Hepatocyte (in vitro differentiated cells): ENCODE measurements around the gene RECK. TPM values are rescaled to one million over a fixed set of nuclear protein-coding genes. Genes with fewer than 3 reads are reported as not detected.
"Not testable (repeated sequence)": the region's sequence is repeated elsewhere in the genome, so short reads cannot be mapped to it uniquely, and the experiment has no call there.

Experiments used
- DNase-seq: peaks from one replicate; pipeline ENCODE4 v3.0.0-alpha.2; 2016; ENCODE audit warnings: low spot score
- H2AFZ ChIP-seq: fragments of 200-600 bp; sonication (generic); 2 replicates; pipeline ENCODE4 v1.6.0; 2016; ENCODE audit warnings: antibody characterized with exemption, mild to moderate bottlenecking
- H3K27ac ChIP-seq: fragments of 200-600 bp; sonication (generic); 2 replicates; pipeline ENCODE4 v1.5.1; 2016; ENCODE audit warnings: mild to moderate bottlenecking
- H3K27me3 ChIP-seq: fragments of 200-600 bp; sonication (generic); 2 replicates; pipeline ENCODE4 v1.6.1; 2016
- H3K36me3 ChIP-seq: fragments of 200-600 bp; sonication (generic); replicated peaks from 2 replicates; pipeline ENCODE4 v1.5.1; 2016; ENCODE audit warnings: low read depth; ENCODE audit not compliant: insufficient read depth
- H3K4me1 ChIP-seq: fragments of 200-600 bp; sonication (generic); 2 replicates; pipeline ENCODE4 v1.5.1; 2016; ENCODE audit warnings: mild to moderate bottlenecking, moderate library complexity; ENCODE audit not compliant: insufficient read depth
- H3K4me2 ChIP-seq: fragments of 200-600 bp; sonication (generic); 2 replicates; pipeline ENCODE4 v1.6.0; 2016
- H3K4me3 ChIP-seq: fragments of 200-600 bp; sonication (generic); 2 replicates; pipeline ENCODE4 v1.5.1; 2016; ENCODE audit warnings: mild to moderate bottlenecking
- H3K79me2 ChIP-seq: fragments of 200-600 bp; sonication (generic); 2 replicates; pipeline ENCODE4 v1.6.0; 2017; ENCODE audit warnings: mild to moderate bottlenecking
- H3K9me2 ChIP-seq: fragments of 200-600 bp; sonication (generic); replicated peaks from 2 replicates; pipeline ENCODE4 v1.6.0; 2017; ENCODE audit warnings: mild to moderate bottlenecking; ENCODE audit not compliant: insufficient read depth
- H3K9me3 ChIP-seq: fragments of 200-600 bp; sonication (generic); 2 replicates; pipeline ENCODE4 v1.5.1; 2016; ENCODE audit warnings: low read depth, mild to moderate bottlenecking
- H4K20me1 ChIP-seq: fragments of 200-600 bp; sonication (generic); 2 replicates; pipeline ENCODE4 v1.6.0; 2016; ENCODE audit warnings: mild to moderate bottlenecking; ENCODE audit not compliant: insufficient read depth, poor library complexity, severe bottlenecking
- CTCF ChIP-seq: fragments of 200-600 bp; sonication (generic); IDR thresholded peaks from 2 replicates; pipeline ENCODE4 v1.5.1; 2016; ENCODE audit warnings: antibody characterized with exemption, mild to moderate bottlenecking; ENCODE audit not compliant: poor library complexity
- EZH2 ChIP-seq: fragments of 200-600 bp; sonication (generic); IDR thresholded peaks from 2 replicates; pipeline ENCODE4 v1.6.1; 2016; ENCODE audit warnings: antibody characterized with exemption, mild to moderate bottlenecking, borderline replicate concordance
- EZH2phosphoT487 ChIP-seq: fragments of 200-600 bp; sonication (generic); IDR thresholded peaks from one replicate; pipeline ENCODE4 v1.6.1; 2018; ENCODE audit warnings: antibody characterized with exemption, mild to moderate bottlenecking, low read depth, moderate library complexity; ENCODE audit not compliant: unreplicated experiment, severe bottlenecking
- WGBS: methylation state at CpG from one replicate; pipeline ENCODE4 v1.1.6; 2016; ENCODE audit warnings: low lambda C conversion rate; ENCODE audit errors: missing lambda C conversion rate; 5-methylcytosine and 5-hydroxymethylcytosine counted together
- polyA plus RNA-seq: library from polyadenylated mRNA; unstranded; fragments of >200 nt; fragmentation: Nextera tagmentation; extraction: Ambion mirVana; gene quantifications from 2 replicates; pipeline ENCODE4 v1.2.1, GENCODE V29; 2016
- total RNA-seq: library from RNA; depleted of rRNA; stranded (reverse); fragments of >200 nt; gene quantifications from 2 replicates; pipeline ENCODE4 v1.2.3, GENCODE V29; 2014

Gene RECK
- total and polyA plus RNA-seq, 2 experiments from 2014 or later: 13.5 to 15.3 TPM

GRCh38 chr9:36078051-36078450, 41.3 kb downstream of the RECK start:
- H3K36me3 ChIP-seq: no peaks in the 10 kb centered on the region
- 100% methylated on average over 1 of the region's 1 CpG for WGBS
- no peaks in the 10 kb centered on the region for H3K27me3 ChIP-seq
- no peaks in the 10 kb centered on the region for H3K9me2 ChIP-seq
- no peaks in the 10 kb centered on the region for H3K9me3 ChIP-seq
- TF ChIP-seq EZH2 (no peak), CTCF (no peak), EZH2phosphoT487 (no peak)
- no peak overlapping the region for H2AFZ ChIP-seq
- no peak overlapping the region for H3K4me2 ChIP-seq
- no peak for DNase-seq
- H3K27ac ChIP-seq: no peak overlapping the region
- H3K4me1 ChIP-seq: peaks cover 13% of the 10 kb centered on the region
- no peaks in the 10 kb centered on the region for H4K20me1 ChIP-seq
- H3K4me3 ChIP-seq: no peak overlapping the region
- H3K79me2 ChIP-seq: no peaks in the 10 kb centered on the region

GRCh38 chr9:36080519-36080918, 43.8 kb downstream of the RECK start:
- Histone ChIP-seq H3K27me3 (no peaks in the 10 kb centered on the region), H3K9me2 (no peaks in the 10 kb centered on the region), H3K79me2 (no peaks in the 10 kb centered on the region), H2AFZ (no peak overlapping the region), H3K4me3 (no peak overlapping the region), H3K4me1 (no peaks in the 10 kb centered on the region), H3K27ac (no peak overlapping the region), H3K9me3 (no peaks in the 10 kb centered on the region), H3K36me3 (no peaks in the 10 kb centered on the region), H4K20me1 (no peaks in the 10 kb centered on the region), H3K4me2 (no peak overlapping the region)
- TF ChIP-seq CTCF: no peak
- TF ChIP-seq EZH2: no peak
- TF ChIP-seq EZH2phosphoT487: no peak
- WGBS: 93% methylated on average over 3 of the region's 3 CpGs
- no peak for DNase-seq

GRCh38 chr9:36082931-36083330, 46.2 kb downstream of the RECK start:
- WGBS: 57% methylated on average over 5 of the region's 5 CpGs
- peak; percentile 15 for DNase-seq
- H3K36me3 ChIP-seq: no peaks in the 10 kb centered on the region
- no peak overlapping the region for H3K4me3 ChIP-seq
- no peak for TF ChIP-seq EZH2phosphoT487
- TF ChIP-seq CTCF: no peak
- TF ChIP-seq EZH2: no peak
- H3K4me2 ChIP-seq: no peak overlapping the region
- H2AFZ ChIP-seq: no peak overlapping the region
- H3K27ac ChIP-seq: no peak overlapping the region
- H3K4me1 ChIP-seq: no peaks in the 10 kb centered on the region
- no peaks in the 10 kb centered on the region for H4K20me1 ChIP-seq
- no peaks in the 10 kb centered on the region for H3K9me2 ChIP-seq
- H3K9me3 ChIP-seq: no peaks in the 10 kb centered on the region
- H3K79me2 ChIP-seq: no peaks in the 10 kb centered on the region
- H3K27me3 ChIP-seq: no peaks in the 10 kb centered on the region

GRCh38 chr9:36086442-36086841, 49.7 kb downstream of the RECK start:
- no peaks in the 10 kb centered on the region for H3K27me3 ChIP-seq
- H3K9me2 ChIP-seq: no peaks in the 10 kb centered on the region
- H3K27ac ChIP-seq: no peak overlapping the region
- DNase-seq: no peak
- 95% methylated on average over 7 of the region's 7 CpGs for WGBS
- TF ChIP-seq EZH2phosphoT487: no peak
- H3K4me3 ChIP-seq: no peak overlapping the region
- no peak overlapping the region for H3K4me2 ChIP-seq
- peaks cover 10% of the 10 kb centered on the region for H3K4me1 ChIP-seq
- no peaks in the 10 kb centered on the region for H4K20me1 ChIP-seq
- no peaks in the 10 kb centered on the region for H3K36me3 ChIP-seq
- no peaks in the 10 kb centered on the region for H3K79me2 ChIP-seq
- H2AFZ ChIP-seq: no peak overlapping the region
- no peaks in the 10 kb centered on the region for H3K9me3 ChIP-seq

- not testable (repeated sequence) for H4K20me1 ChIP-seq, H3K79me2 ChIP-seq, H3K9me3 ChIP-seq, DNase-seq, H2AFZ ChIP-seq, H3K36me3 ChIP-seq, H3K27ac ChIP-seq, H3K27me3 ChIP-seq, H3K4me2 ChIP-seq, H3K4me3 ChIP-seq, H3K9me2 ChIP-seq
- peaks cover 11% of the 10 kb centered on the region for H3K4me1 ChIP-seq
These were observed 50.3 kb downstream of the RECK start for GRCh38 chr9:36087054-36087453.
